ENCODE data around the gene SPEM1. TPM values are rescaled to one million over a fixed set of nuclear protein-coding genes. Genes with fewer than 3 reads are reported as not detected.

Gene SPEM1
- total RNA-seq: not detected
- not detected for polyA plus RNA-seq
- total RNA-seq: 0 to 0.13 (median 0) reads per million in 6 experiments

GRCh38 chr17:7419819-7420610 lies at the start of gene SPEM1:
TSS of gene SPEM1 (plus strand) at chr17:7420324. CDS start at chr17:7420385, 61 bp downstream.
- no peaks in the 10 kb centered on the region for H3K36me3 Mint-ChIP-seq
- ATAC-seq (no peak), DNase-seq (no peak)
- H3K27ac Mint-ChIP-seq: no peak within 1 kb of the TSS
- peaks cover 0 to 5% (median 0%) of the 10 kb centered on the region in 4 donors for H3K4me1 Mint-ChIP-seq
- peak within 1 kb of the TSS in 1 of 10 donors; percentile 10 for H3K4me3 Mint-ChIP-seq
- POLR2A ChIA-PET: interaction anchor here (0.6 to 0.7 kb wide), 2 partner anchors 35 to 271 kb away, joined by 3 read pairs; no protein-coding TSS in a partner anchor
- H3K27me3 Mint-ChIP-seq: no peaks in the 10 kb centered on the region
- H3K9me3 Mint-ChIP-seq: no peaks in the 10 kb centered on the region

DNA sequence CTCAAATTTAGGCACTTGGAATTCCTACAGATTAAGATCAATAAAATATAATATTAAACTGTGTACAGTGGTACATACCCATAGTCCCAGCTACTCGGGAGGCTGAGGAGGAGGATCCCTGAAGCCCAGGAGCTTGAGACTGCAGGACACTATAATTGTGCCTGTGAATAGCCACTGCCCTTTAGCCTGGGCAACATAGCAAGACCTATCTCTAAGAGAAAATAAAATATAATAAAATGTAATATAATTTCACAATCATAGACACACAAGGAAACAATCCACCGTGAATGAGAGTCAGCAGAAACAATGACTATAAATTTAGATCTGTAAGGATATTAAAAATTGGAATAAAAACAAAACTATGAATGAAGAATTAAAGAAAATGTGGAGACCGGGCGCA lies 49.3 kb upstream of the SPEM1 start:
- Mint-ChIP-seq H3K9me3 (no peaks in the 10 kb centered on the region), H3K27me3 (peaks cover 0 to 3% (median 0%) of the 10 kb centered on the region in 5 donors), H3K4me3 (no peak overlapping the region), H3K4me1 (no peaks in the 10 kb centered on the region), H3K27ac (peak overlapping the region in 1 of 10 donors; percentile 38), H3K36me3 (no peaks in the 10 kb centered on the region)
- no peak for ATAC-seq
- DNase-seq: no peak
- POLR2A ChIA-PET: interaction anchor here (0.6 kb wide), 1 partner anchor 82 kb away, joined by 3 read pairs; no protein-coding TSS in a partner anchor

GRCh38 chr17:7374353-7374752 lies 45.8 kb upstream of the SPEM1 start:
- H3K36me3 Mint-ChIP-seq: peaks cover 0 to 5% (median 4%) of the 10 kb centered on the region in 3 donors
- no peak for ATAC-seq
- POLR2A ChIA-PET: interaction anchor here (1.0 kb wide), 1 partner anchor 10 kb away, joined by 4 read pairs; no protein-coding TSS in a partner anchor
- peaks cover 5 to 23% (median 7%) of the 10 kb centered on the region in 5 donors for H3K27me3 Mint-ChIP-seq
- DNase-seq: no peak
- no peaks in the 10 kb centered on the region for H3K4me1 Mint-ChIP-seq
- H3K9me3 Mint-ChIP-seq: peaks cover 0 to 5% (median 0%) of the 10 kb centered on the region in 9 donors
- no peak overlapping the region for H3K4me3 Mint-ChIP-seq
- H3K27ac Mint-ChIP-seq: no peak overlapping the region

GRCh38 chr17:7379134-7379533 lies 41.0 kb upstream of the SPEM1 start:
- H3K36me3 Mint-ChIP-seq: peaks cover 0 to 6% (median 5%) of the 10 kb centered on the region in 3 donors

DNA sequence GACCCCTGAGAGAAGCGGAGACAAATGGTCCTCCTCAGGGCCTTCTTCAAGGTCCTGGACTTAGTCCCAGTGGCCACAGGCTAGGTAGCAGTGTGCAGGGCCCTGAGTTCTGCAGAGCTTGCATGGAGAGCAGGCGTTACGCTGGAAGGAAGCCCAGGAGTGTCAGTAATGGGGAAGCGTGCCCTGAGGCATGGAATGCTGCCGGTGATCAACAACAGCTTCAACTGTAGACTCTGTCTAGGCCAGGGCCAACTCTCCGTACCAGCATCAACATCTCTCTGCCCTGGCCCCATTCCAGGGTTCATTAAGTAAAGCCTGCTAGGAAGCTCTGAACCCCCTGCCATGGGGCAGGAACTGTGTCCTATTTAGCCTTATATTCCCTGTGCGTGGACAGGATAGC lies 39.8 kb upstream of the SPEM1 start:
- Mint-ChIP-seq H3K9me3 (peaks cover 0 to 5% (median 0%) of the 10 kb centered on the region in 9 donors), H3K27ac (peak overlapping the region in 2 of 10 donors; percentile 24 to 45), H3K4me3 (peak overlapping the region in 3 of 10 donors; percentile 16 to 62 (median 25)), H3K4me1 (peaks cover 11 to 31% (median 19%) of the 10 kb centered on the region in 4 donors), H3K27me3 (peaks cover 14 to 52% (median 32%) of the 10 kb centered on the region in 5 donors), H3K36me3 (peaks cover 0 to 6% (median 5%) of the 10 kb centered on the region in 3 donors)
- ATAC-seq: no peak
- DNase-seq: no peak
- POLR2A ChIA-PET: interaction anchor here (0.8 to 2.3 kb wide), 4 partner anchors 9 to 106 kb away, joined by 3 to 8 read pairs (median 4); partner anchors contain the start of gene PLSCR3

More at GRCh38 chr17:7379134-7379533, 41.0 kb upstream of the SPEM1 start:
- ATAC-seq: no peak
- H3K27me3 Mint-ChIP-seq: peaks cover 14 to 52% (median 32%) of the 10 kb centered on the region in 5 donors
- H3K9me3 Mint-ChIP-seq: peaks cover 0 to 5% (median 0%) of the 10 kb centered on the region in 9 donors
- POLR2A ChIA-PET: interaction anchor here (0.7 kb wide), 1 partner anchor 7 kb away, joined by 4 read pairs; no protein-coding TSS in a partner anchor
- peak overlapping the region in 1 of 10 donors; percentile 34 for H3K27ac Mint-ChIP-seq
- H3K4me3 Mint-ChIP-seq: no peak overlapping the region
- DNase-seq: no peak
- H3K4me1 Mint-ChIP-seq: peaks cover 7 to 23% (median 14%) of the 10 kb centered on the region in 4 donors

DNA sequence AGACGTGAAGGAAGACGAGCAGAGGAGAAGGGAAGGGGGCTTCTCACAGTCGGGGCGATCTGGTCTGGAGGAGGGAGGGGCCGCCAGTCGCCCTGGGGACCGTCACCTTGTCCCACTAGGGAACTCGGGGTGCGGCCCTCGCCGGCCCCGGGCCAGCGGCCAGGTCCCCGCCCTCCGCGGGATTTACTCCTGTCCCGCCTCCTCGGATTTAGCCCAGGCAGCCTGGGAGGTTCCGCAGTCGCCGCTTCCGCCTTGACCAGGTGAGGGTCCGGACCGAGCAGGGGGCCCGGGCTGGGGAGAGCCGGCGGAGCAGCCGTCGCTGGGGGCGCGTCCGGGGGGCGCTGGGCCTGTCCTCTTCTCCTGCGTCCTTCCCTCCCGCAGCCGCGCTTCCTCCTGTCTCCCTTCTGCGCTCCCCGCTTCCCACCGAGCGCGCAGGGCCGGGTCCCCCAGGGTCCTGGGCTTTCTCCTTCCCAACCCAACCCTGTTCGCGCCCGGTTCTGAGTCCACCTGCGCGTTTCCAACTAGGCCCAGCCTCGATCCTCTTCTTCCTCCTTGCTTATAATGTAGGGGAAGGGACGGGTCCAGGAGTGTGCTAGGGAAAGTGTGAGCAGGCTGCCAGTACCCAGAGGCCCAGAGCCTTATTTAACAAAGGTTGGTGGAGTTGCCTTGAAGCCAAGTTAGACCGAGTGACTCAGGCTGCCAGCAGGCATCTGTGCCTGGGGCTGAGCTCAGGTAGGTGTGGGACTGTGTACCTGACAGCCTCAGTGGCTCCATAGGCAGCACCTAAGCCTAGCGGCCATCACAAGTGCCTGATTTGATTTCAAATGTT lies 39.1 kb upstream of the SPEM1 start, which contains the start of gene TNK1:
Gene TNK1 (plus strand): TSS at position 235 of the 829 bp plus-strand sequence. CDS start 1,838 bp downstream, outside the sequence.
- POLR2A ChIA-PET: interaction anchor here (0.8 to 2.3 kb wide), 5 partner anchors 9 to 98 kb away, joined by 3 to 8 read pairs (median 4); partner anchors contain the start of genes PLSCR3, SPEM2 and ZBTB4
- DNase-seq (no peak), ATAC-seq (no peak)
- peaks cover 13 to 36% (median 22%) of the 10 kb centered on the region in 4 donors for H3K4me1 Mint-ChIP-seq
- peaks cover 0 to 6% (median 5%) of the 10 kb centered on the region in 3 donors for H3K36me3 Mint-ChIP-seq
- peaks cover 0 to 5% (median 0%) of the 10 kb centered on the region in 9 donors for H3K9me3 Mint-ChIP-seq
- H3K27me3 Mint-ChIP-seq: peaks cover 14 to 52% (median 32%) of the 10 kb centered on the region in 5 donors
- peak within 1 kb of the TSS in 8 of 10 donors; percentile 12 to 67 (median 36) for H3K4me3 Mint-ChIP-seq
- H3K27ac Mint-ChIP-seq: peak within 1 kb of the TSS in 4 of 10 donors; percentile 22 to 45 (median 38)

- Mint-ChIP-seq H3K9me3 (peaks cover 0 to 5% (median 0%) of the 10 kb centered on the region in 9 donors), H3K27ac (peak overlapping the region in 6 of 10 donors; percentile 27 to 95 (median 78)), H3K36me3 (peaks cover 5 to 12% (median 6%) of the 10 kb centered on the region in 3 donors), H3K27me3 (peaks cover 14 to 39% (median 30%) of the 10 kb centered on the region in 5 donors), H3K4me3 (peak overlapping the region in 9 of 10 donors; percentile 26 to 89 (median 55)), H3K4me1 (peaks cover 15 to 42% (median 24%) of the 10 kb centered on the region in 4 donors)
- POLR2A ChIA-PET: interaction anchor here (0.5 to 4.5 kb wide), 9 partner anchors 11 to 304 kb away, joined by 3 to 50 read pairs (median 15); partner anchors contain the start of genes ACAP1, KCTD11, PLSCR3 and TMEM102
- DNase-seq: no peak
- no peak for ATAC-seq
These were observed 37.2 kb upstream of the SPEM1 start for GRCh38 chr17:7382901-7383300.

- peak overlapping the region in 6 of 10 donors; percentile 27 to 95 (median 76) for H3K27ac Mint-ChIP-seq
- peaks cover 5 to 15% (median 6%) of the 10 kb centered on the region in 3 donors for H3K36me3 Mint-ChIP-seq
- no peak for DNase-seq
- H3K9me3 Mint-ChIP-seq: peaks cover 0 to 5% (median 0%) of the 10 kb centered on the region in 9 donors
- H3K4me3 Mint-ChIP-seq: peak overlapping the region; percentile 24 to 94 (median 81)
- H3K4me1 Mint-ChIP-seq: peaks cover 15 to 42% (median 24%) of the 10 kb centered on the region in 4 donors
- POLR2A ChIA-PET: interaction anchor here (0.5 to 4.5 kb wide), 17 partner anchors 11 to 303 kb away, joined by 3 to 50 read pairs (median 8); partner anchors contain the start of genes ACAP1, KCTD11, NEURL4 and PLSCR3
- ATAC-seq: no peak
- peaks cover 14 to 38% (median 30%) of the 10 kb centered on the region in 5 donors for H3K27me3 Mint-ChIP-seq
These were observed 36.8 kb upstream of the SPEM1 start for GRCh38 chr17:7383371-7383741.

GRCh38 chr17:7383742-7384488 lies 36.2 kb upstream of the SPEM1 start:
- Mint-ChIP-seq H3K4me3 (peak overlapping the region; percentile 77 to 94 (median 86)), H3K4me1 (peaks cover 15 to 42% (median 24%) of the 10 kb centered on the region in 4 donors), H3K27me3 (peaks cover 14 to 33% (median 29%) of the 10 kb centered on the region in 5 donors), H3K9me3 (peaks cover 0 to 5% (median 0%) of the 10 kb centered on the region in 9 donors), H3K36me3 (peaks cover 5 to 19% (median 5%) of the 10 kb centered on the region in 3 donors), H3K27ac (peak overlapping the region; percentile 48 to 97 (median 96))
- POLR2A ChIA-PET: interaction anchor here (0.6 to 4.5 kb wide), 33 partner anchors 9 to 805 kb away, joined by 3 to 50 read pairs (median 4); partner anchors contain the start of genes ACAP1, FXR2, KCTD11 and NEURL4
- peak; percentile 65 to 93 (median 82) for DNase-seq
- ATAC-seq: peak; percentile 95

- ATAC-seq: no peak
- peak overlapping the region; percentile 79 to 97 (median 96) for H3K27ac Mint-ChIP-seq
- H3K36me3 Mint-ChIP-seq: peaks cover 0 to 25% (median 0%) of the 10 kb centered on the region in 3 donors
- peak overlapping the region; percentile 77 to 94 (median 86) for H3K4me3 Mint-ChIP-seq
- no peaks in the 10 kb centered on the region for H3K9me3 Mint-ChIP-seq
- peaks cover 9 to 27% (median 22%) of the 10 kb centered on the region in 5 donors for H3K27me3 Mint-ChIP-seq
- POLR2A ChIA-PET: interaction anchor here (0.5 to 4.5 kb wide), 33 partner anchors 10 to 805 kb away, joined by 3 to 50 read pairs (median 5); partner anchors contain the start of genes ACAP1, FXR2, KCTD11 and NEURL4
- peaks cover 15 to 42% (median 26%) of the 10 kb centered on the region in 4 donors for H3K4me1 Mint-ChIP-seq
- no peak for DNase-seq
These were observed 35.5 kb upstream of the SPEM1 start for GRCh38 chr17:7384489-7385081.
